PC-9 (cell line): ENCODE results near the gene FBXL14.

ENCODE experiments used
- EZH2 ChIP-seq: fragments of 200-600 bp; sonication (generic); IDR thresholded peaks from 2 replicates; pipeline ENCODE4 v1.8.0; 2017; ENCODE audit warnings: antibody characterized with exemption, low read depth
- TF ChIP-seq, protein P1 (sequence below): fragments of 200-600 bp; sonication (generic); conservative IDR thresholded peaks from 2 replicates; pipeline ENCODE4 v1.6.1; 2017; ENCODE audit warnings: mixed run types, antibody characterized with exemption, mild to moderate bottlenecking, moderate library complexity

DNA sequence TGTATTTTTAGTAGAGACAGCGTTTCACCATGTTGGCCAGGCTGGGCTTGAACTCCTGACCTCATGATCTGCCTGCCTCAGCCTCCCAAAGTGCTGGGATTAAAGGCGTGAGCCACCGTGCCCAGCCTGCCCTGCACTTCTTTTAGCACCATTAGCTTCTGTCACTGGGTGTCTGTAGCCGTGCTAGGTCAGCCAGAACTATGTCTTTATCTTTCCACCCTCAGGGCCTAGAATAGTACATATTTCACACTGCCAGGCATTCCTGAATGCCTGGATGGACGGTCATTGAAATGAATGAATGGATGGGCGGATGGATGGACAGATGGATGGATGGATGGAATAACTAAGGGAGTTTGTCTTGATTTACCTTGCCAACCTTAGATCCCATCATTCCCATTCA is 33.7 kb downstream of the FBXL14 start:
- TF ChIP-seq, protein P1, sequence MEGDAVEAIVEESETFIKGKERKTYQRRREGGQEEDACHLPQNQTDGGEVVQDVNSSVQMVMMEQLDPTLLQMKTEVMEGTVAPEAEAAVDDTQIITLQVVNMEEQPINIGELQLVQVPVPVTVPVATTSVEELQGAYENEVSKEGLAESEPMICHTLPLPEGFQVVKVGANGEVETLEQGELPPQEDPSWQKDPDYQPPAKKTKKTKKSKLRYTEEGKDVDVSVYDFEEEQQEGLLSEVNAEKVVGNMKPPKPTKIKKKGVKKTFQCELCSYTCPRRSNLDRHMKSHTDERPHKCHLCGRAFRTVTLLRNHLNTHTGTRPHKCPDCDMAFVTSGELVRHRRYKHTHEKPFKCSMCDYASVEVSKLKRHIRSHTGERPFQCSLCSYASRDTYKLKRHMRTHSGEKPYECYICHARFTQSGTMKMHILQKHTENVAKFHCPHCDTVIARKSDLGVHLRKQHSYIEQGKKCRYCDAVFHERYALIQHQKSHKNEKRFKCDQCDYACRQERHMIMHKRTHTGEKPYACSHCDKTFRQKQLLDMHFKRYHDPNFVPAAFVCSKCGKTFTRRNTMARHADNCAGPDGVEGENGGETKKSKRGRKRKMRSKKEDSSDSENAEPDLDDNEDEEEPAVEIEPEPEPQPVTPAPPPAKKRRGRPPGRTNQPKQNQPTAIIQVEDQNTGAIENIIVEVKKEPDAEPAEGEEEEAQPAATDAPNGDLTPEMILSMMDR, result no peak
- TF ChIP-seq EZH2, result no peak
